Measurements from ENCODE around the gene ZFAND5. TPM values are rescaled to one million over a fixed set of nuclear protein-coding genes. Genes with fewer than 3 reads are reported as not detected.

Gene ZFAND5
- total RNA-seq, 1 experiment from 2014 or later: 227 TPM

GRCh38 chr9:72407114-72407513, 42.1 kb upstream of the ZFAND5 start:
- no peaks in the 10 kb centered on the region for H3F3A ChIP-seq (ENCODE audit: insufficient read depth, low read depth)
- H2AFZ ChIP-seq: no peak overlapping the region
- no peak for DNase-seq
- H3K79me2 ChIP-seq (ENCODE audit: low read depth): no peaks in the 10 kb centered on the region
- H3K9me3 ChIP-seq (ENCODE audit: insufficient read depth, low read depth): no peaks in the 10 kb centered on the region
- no peak overlapping the region for H3K4me3 ChIP-seq
- no peaks in the 10 kb centered on the region for H4K20me1 ChIP-seq (ENCODE audit: insufficient read depth)
- TF ChIP-seq CTCF (conservative IDR thresholded peaks at IDR 0.05) (no peak), EZH2 (IDR thresholded peaks at IDR 0.05; ENCODE audit: low read depth) (no peak)
- no peaks in the 10 kb centered on the region for H3K27me3 ChIP-seq (ENCODE audit: insufficient read depth, low read depth)
- BruUV-seq (replicated peaks): no TSS peak
- ChIA-PET CTCF (no interaction called here), POLR2A (ENCODE audit: unreplicated experiment) (no interaction called here)
- H3K9me2 ChIP-seq (ENCODE audit: insufficient read depth): no peaks in the 10 kb centered on the region
- H3K36me3 ChIP-seq (ENCODE audit: low read depth): no peaks in the 10 kb centered on the region
- H3K27ac ChIP-seq: no peak overlapping the region
- H3K4me1 ChIP-seq (replicated peaks; ENCODE audit: insufficient read depth): no peaks in the 10 kb centered on the region
- H3K4me2 ChIP-seq: no peak overlapping the region
- intact Hi-C loops (cut with micrococcal nuclease; ENCODE audit: unreplicated experiment): no loop called here

DNA sequence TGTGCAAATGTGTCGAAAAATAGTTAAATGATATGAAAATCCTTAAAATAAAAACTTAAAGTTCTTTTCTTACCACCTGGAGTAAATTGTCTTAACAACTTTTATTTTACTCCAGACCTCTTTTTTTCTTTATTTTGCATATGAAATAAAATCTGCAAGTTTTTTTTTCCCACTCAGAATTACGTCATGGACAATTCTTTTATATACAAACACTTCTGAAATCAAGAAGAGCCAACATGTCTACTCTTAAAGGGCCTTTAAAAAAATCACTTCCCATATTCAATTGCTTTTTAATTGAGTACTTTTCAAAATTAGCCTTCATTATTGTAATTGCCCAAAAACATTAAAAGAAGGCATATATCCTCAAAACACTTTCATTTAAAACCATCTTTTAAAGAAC, 37.7 kb upstream of the ZFAND5 start:
- CTCF ChIA-PET: no interaction called here
- Histone ChIP-seq H3K9me3 (ENCODE audit: insufficient read depth, low read depth) (no peaks in the 10 kb centered on the region), H3K36me3 (ENCODE audit: low read depth) (no peaks in the 10 kb centered on the region), H3K9me2 (ENCODE audit: insufficient read depth) (no peaks in the 10 kb centered on the region), H3K27ac (no peak overlapping the region), H3K79me2 (ENCODE audit: low read depth) (no peaks in the 10 kb centered on the region), H3K27me3 (ENCODE audit: insufficient read depth, low read depth) (no peaks in the 10 kb centered on the region), H3K4me1 (replicated peaks; ENCODE audit: insufficient read depth) (no peaks in the 10 kb centered on the region), H3K4me3 (no peak overlapping the region), H4K20me1 (ENCODE audit: insufficient read depth) (no peaks in the 10 kb centered on the region), H2AFZ (no peak overlapping the region), H3K4me2 (no peak overlapping the region), H3F3A (ENCODE audit: insufficient read depth, low read depth) (no peaks in the 10 kb centered on the region)
- no peak for TF ChIP-seq EZH2 (IDR thresholded peaks at IDR 0.05; ENCODE audit: low read depth)
- no peak for TF ChIP-seq CTCF (conservative IDR thresholded peaks at IDR 0.05)
- no peak for DNase-seq
- no TSS peak for BruUV-seq (replicated peaks)
- intact Hi-C loops (cut with micrococcal nuclease; ENCODE audit: unreplicated experiment): no loop called here
- POLR2A ChIA-PET (ENCODE audit: unreplicated experiment): no interaction called here

- H3K27ac ChIP-seq: no peak overlapping the region
- no peak for DNase-seq
- H3K4me1 ChIP-seq (replicated peaks; ENCODE audit: insufficient read depth): peaks cover 13% of the 10 kb centered on the region
- BruUV-seq (replicated peaks): no TSS peak
- no peaks in the 10 kb centered on the region for H3K36me3 ChIP-seq (ENCODE audit: low read depth)
- no peak overlapping the region for H3K4me2 ChIP-seq
- no peak overlapping the region for H2AFZ ChIP-seq
- TF ChIP-seq CTCF (conservative IDR thresholded peaks at IDR 0.05) (no peak), EZH2 (IDR thresholded peaks at IDR 0.05; ENCODE audit: low read depth) (no peak)
- H3F3A ChIP-seq (ENCODE audit: insufficient read depth, low read depth): peaks cover 11% of the 10 kb centered on the region
- ChIA-PET POLR2A (ENCODE audit: unreplicated experiment) (interaction anchor here (0.6 to 0.7 kb wide), 2 partner anchors 83 to 321 kb away, joined by 4 to 12 read pairs; no protein-coding TSS in a partner anchor), CTCF (no interaction called here)
- no peak overlapping the region for H3K4me3 ChIP-seq
- no peaks in the 10 kb centered on the region for H3K9me3 ChIP-seq (ENCODE audit: insufficient read depth, low read depth)
- no peaks in the 10 kb centered on the region for H3K79me2 ChIP-seq (ENCODE audit: low read depth)
- H4K20me1 ChIP-seq (ENCODE audit: insufficient read depth): no peaks in the 10 kb centered on the region
- H3K9me2 ChIP-seq (ENCODE audit: insufficient read depth): no peaks in the 10 kb centered on the region
- no peaks in the 10 kb centered on the region for H3K27me3 ChIP-seq (ENCODE audit: insufficient read depth, low read depth)
- intact Hi-C loops (cut with micrococcal nuclease; ENCODE audit: unreplicated experiment): no loop called here
Measured at GRCh38 chr9:72401396-72401795, 36.4 kb upstream of the ZFAND5 start.
